GM21737 (cell line): ENCODE results near the gene SLC25A42.
"Not testable (repeated sequence)": the region's sequence is repeated elsewhere in the genome, so short reads cannot be mapped to it uniquely, and the experiment has no call there.

Source experiments
- ATAC-seq: cut with Tn5 transposase; IDR thresholded peaks from one replicate; pipeline ENCODE4 v1.9.1; 2021; ENCODE audit warnings: mild to moderate bottlenecking, moderate library complexity; ENCODE audit not compliant: unreplicated experiment

Gene SLC25A42

DNA sequence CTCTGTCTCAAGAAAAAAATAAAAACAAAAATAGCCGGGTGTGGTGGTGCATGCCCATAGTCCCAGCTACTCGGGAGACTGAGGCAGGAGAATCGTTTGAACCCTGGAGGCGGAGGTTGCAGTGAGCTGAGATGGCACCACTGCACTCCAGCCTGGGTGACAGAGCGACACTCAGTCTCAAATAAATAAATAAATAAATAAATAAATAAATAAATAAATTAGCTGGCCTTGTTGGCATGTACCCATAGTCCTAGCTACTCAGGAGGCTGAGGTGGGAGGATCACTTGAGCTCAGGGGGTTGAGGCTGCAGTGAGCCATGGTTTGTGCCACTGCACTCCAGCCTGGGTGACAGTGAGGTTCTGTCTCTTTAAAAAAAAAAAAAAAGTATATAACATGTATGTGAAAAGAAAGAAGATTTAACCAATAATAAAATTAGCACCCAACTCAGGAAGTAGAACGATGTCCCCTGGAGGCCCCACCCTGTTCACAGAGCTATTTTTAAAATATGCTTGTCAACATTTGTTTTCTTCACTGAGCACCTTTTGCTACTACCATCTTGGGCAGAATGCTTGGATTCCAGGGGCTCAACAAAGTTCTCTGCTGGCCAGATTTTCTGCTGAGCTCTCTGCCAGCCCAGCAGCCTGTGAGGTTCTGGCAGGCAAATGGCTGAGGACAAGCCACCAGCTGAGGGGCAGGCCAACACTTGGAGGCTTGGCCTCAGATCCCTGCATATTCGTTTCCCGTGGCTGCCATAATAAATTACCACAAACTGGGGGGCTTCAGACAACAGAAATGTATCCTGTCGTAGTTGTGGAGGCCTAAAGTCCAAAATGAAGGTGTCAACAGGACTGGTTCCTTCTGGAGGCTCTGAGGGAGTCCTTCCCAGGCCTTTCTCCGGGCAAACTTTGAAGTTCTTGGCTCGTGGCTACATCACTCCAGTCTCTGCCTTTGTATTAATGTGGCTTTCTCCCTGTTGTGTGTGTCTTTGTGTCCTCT lies 5.2 kb downstream of the SLC25A42 start:
- no peak for ATAC-seq

GRCh38 chr19:19071897-19072296 lies 8.1 kb downstream of the SLC25A42 start:
- ATAC-seq, result no peak

- ATAC-seq, result no peak
Observed at GRCh38 chr19:19074196-19074882, 10.5 kb downstream of the SLC25A42 start.

- no peak for ATAC-seq
Observed at GRCh38 chr19:19075126-19075525, 11.3 kb downstream of the SLC25A42 start.

DNA sequence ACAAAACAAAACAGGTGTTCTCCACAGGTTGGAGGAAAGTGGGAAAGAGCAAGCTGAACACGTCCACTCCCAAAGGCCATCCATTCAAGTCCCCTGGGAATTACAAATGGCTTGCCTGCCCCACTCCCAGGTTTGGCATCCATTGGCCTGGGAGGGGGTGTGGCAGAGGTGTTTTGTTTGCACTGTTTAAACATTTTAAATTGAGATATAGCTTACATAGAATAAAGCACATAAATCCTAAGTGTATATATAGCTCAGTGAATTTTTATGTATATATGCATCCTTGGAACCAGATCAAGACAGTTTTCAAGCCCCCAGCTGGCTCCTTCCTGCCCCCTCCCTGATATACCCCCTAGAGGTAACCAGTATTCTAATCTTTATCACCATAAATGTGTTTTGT lies 12.7 kb downstream of the SLC25A42 start:
- ATAC-seq, result no peak

- ATAC-seq, result no peak
Observed at GRCh38 chr19:19077103-19077502, 13.3 kb downstream of the SLC25A42 start.

DNA sequence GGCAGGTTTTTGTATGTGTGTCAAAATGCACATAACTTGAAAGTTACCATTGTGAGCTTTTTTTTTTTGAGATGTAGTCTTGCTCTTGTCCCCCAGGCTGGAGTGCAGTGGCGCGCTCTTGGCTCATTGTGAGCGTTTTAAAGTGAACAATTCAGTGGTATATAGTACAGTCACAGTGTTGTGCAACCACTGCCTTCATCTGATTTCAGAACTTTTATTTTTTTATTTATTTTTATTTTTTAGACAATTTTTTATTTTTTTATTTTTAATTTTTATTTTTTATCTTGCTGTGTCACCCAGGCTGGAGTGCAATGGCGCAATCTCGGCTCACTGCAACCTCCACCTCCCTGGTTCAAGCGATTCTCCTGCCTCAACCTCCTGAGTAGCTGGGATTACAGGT lies 15.0 kb downstream of the SLC25A42 start:
- ATAC-seq, result no peak

GRCh38 chr19:19079571-19079970 lies 15.8 kb downstream of the SLC25A42 start:
- ATAC-seq, result no peak

DNA sequence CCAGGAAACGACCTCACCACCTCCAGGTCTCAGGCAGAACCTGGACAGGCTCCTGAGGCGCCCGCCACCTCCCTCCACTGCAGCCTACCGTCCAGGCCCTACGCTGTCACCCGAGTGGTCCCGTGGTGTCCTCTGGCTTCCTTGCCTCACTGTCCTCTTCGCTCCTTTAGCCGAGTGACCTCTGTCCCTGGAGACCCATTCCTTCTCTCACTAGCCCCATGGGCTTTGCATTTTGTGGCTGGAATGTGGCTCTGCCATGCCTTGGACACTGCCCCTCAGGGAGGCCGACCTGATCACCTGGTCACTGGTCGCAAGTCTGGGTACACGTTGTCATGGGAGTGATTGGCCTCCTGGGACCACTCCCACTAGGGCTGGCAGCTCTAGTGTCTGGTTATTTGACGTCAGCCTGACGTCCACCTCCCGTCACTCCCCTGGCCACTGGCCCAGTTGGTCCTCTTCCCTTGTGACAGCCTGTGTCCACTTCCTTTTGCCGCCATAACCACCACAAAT lies 17.9 kb downstream of the SLC25A42 start:
- no peak for ATAC-seq

GRCh38 chr19:19083413-19084178 lies 19.8 kb downstream of the SLC25A42 start:
- no peak for ATAC-seq

DNA sequence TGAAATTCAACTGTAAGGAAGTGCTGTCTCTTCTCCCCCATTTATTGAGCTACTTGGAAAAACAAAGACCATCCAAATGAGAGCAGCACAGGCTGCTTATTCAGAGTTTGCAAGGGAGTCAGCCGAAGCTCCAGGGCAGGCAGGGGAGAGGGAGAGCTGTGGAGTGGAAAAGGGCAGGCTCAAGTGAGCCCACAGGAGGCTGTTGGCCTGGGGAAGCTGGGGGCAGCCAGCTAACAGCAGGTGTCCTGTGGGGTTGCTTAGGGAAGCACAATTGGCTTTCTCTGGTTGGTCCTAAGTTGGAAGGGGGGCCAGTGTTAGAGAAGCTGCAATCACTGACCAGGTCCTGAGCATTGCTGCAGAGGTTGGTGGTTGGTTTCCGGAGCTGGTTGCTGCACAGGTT lies 23.9 kb downstream of the SLC25A42 start:
- ATAC-seq, result no peak

DNA sequence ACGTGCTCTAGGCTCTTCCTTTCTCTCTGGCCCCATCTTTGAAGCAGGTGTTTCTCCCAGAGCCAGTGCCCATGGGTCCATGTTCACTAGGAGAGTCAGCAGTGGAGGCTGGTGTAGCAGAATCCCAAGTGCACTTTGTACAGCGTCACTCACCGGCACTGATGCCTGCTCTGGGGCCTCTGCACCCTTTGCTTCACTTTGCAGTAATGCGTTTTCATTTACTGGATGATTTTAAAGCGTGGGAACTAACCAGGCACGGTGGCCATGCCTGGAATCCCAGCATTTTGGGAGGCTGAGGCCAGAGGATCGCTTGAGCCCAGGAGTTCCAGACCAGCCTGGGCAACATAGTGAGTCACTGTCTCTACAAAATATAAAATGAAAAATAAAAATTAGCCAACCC lies 30.7 kb downstream of the SLC25A42 start:
- no peak for ATAC-seq

- no peak for ATAC-seq
Observed at GRCh38 chr19:19095691-19096090, 31.9 kb downstream of the SLC25A42 start.

GRCh38 chr19:19096641-19097627 lies 33.1 kb downstream of the SLC25A42 start:
- ATAC-seq, result no peak

- ATAC-seq, result no peak
Observed at GRCh38 chr19:19098084-19098702, 34.4 kb downstream of the SLC25A42 start.

DNA sequence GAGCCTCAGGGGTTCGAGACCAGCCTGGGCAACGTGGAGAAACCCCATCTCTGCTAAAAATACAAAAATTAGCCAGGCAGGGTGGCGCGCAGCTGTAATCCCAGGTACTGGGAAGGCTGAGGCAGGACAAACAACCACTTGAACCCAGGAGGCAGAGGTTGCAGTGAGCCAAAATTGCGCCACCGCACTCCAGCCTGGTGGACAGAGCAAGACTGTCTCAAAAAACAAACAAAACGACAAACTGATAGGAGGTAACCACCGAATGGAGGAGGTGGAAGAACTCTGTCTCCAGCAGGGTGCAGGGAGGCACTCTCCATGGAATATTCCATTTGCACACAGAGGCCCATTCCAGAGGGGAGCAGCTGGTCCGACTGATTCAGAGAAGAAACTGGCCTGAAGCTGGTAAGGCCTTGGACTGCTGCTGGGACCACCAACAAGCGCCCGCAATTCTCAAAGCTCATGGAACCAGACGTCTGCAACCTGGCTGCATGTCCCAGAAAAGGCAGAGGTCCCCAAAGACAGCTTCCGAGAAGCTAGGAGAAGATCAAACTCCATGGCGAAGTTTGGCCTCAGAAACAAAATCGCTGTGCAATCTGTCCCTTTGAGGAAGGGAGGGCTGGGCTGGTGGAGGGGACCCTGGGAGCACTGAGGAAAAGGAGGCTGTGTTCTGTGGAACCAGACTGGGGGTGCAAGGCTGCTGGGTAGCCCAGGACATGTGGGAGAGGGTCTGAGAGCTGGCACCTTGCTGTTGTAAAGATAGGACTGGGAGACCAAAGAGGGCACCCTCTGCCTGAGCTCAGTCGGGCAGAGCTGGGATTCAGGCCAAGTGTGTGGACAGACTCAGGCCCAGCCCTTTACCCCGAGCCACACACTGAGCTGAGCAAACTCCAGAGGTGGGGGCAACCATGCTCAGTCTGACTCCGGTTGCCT lies 35.2 kb downstream of the SLC25A42 start:
- no peak for ATAC-seq

GRCh38 chr19:19101540-19101939 lies 37.7 kb downstream of the SLC25A42 start:
- ATAC-seq, result no peak

DNA sequence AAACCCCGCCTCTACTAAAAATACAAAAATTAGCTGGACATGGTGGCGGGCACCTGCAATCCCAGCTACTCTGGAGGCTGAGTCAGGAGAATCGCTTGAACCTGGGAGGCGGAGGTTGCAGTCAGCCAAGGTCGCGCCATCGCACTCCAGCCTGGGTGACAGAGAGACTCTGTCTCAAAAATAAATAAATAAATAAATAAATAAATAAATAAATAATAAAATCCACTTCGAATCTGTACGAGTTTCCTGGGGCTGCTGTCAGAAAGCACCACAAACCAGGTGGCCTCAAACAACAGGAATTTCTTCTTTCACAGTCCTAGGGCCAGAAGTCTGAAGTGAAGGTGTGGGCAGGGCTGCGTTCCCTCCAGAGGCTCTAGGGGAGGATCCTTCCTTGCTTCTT lies 38.8 kb downstream of the SLC25A42 start:
- ATAC-seq, result not testable (repeated sequence)
